NT2/D1 (cell line): ENCODE data around the gene RPL11.

Experiments used
- SUZ12 ChIP-seq: IDR thresholded peaks from 2 replicates; pipeline ENCODE4 v1.6.1; 2011; ENCODE audit not compliant: insufficient read length, insufficient read depth; ENCODE audit errors: extremely low read depth
- YY1 ChIP-seq: IDR thresholded peaks from 2 replicates; pipeline ENCODE4 v1.6.1; 2011; ENCODE audit not compliant: insufficient read length, insufficient read depth

- TF ChIP-seq YY1: no peak
- no peak for TF ChIP-seq SUZ12
Measured at GRCh38 chr1:23741609-23742008, 50.0 kb downstream of the RPL11 start.
